GM20000 (cell line): ENCODE measurements around the gene GPX3.

Source experiments
- DNase-seq: peaks from one replicate; pipeline ENCODE4 v3.0.0; 2012; ENCODE audit warnings: low spot score
- CTCF ChIP-seq: IDR thresholded peaks from 2 replicates; pipeline ENCODE4 v1.5.1; 2012; ENCODE audit warnings: mild to moderate bottlenecking, control low read depth; ENCODE audit errors: extremely low read depth, missing control alignments

The GPX3 gene

GRCh38 chr5:151020304-151021110, at the start of gene GPX3:
TSS of gene GPX3 (plus strand) at chr5:151020591. CDS start at chr5:151020655, 64 bp downstream.
- TF ChIP-seq CTCF = no peak
- peak; percentile 69 for DNase-seq

- TF ChIP-seq CTCF = no peak
- no peak for DNase-seq
Measured at GRCh38 chr5:150978590-150978989, 41.8 kb upstream of the GPX3 start.

GRCh38 chr5:150987746-150988145, 32.6 kb upstream of the GPX3 start:
- no peak for TF ChIP-seq CTCF
- no peak for DNase-seq

- DNase-seq = no peak
- peak; percentile 9 for TF ChIP-seq CTCF
Measured at GRCh38 chr5:150989695-150990094, 30.7 kb upstream of the GPX3 start.

GRCh38 chr5:150992705-150993104, 27.7 kb upstream of the GPX3 start:
- no peak for TF ChIP-seq CTCF

GRCh38 chr5:150993422-150993821, 27.0 kb upstream of the GPX3 start:
- DNase-seq = no peak

More at GRCh38 chr5:150992705-150993104, 27.7 kb upstream of the GPX3 start:
- DNase-seq = no peak

More at GRCh38 chr5:150993422-150993821, 27.0 kb upstream of the GPX3 start:
- no peak for TF ChIP-seq CTCF
